Ovary (tissue), 3 donors: ENCODE measurements around the gene SLC30A3.

Experiments used
- CTCF ChIP-seq, 3 donors: fragments of 450-650 bp in 2 of 3; fragments of 200-600 bp in 1 of 3; IDR thresholded peaks; one replicate each; pipeline versions ENCODE4 v1.5.1 to v1.8.0; 2016 to 2022; ENCODE audit warnings: antibody characterized with exemption in 3 of 3, mild to moderate bottlenecking in 1 of 3
- POLR2A ChIP-seq: fragments of 450-650 bp; IDR thresholded peaks from one replicate; pipeline ENCODE4 v1.6.1; 2017; ENCODE audit warnings: antibody characterized with exemption, mild to moderate bottlenecking, moderate library complexity
- donor health status: DM: no; HTN: no; CAD: no.

- TF ChIP-seq CTCF (IDR thresholded peaks at IDR 0.05) (no peak), POLR2A (no peak)
Measured at GRCh38 chr2:27233341-27233740, 29.5 kb downstream of the SLC30A3 start.
